H54 (cell line): ENCODE results near the gene PRR33.

Experiments
- DNase-seq: peaks from one replicate; pipeline ENCODE4 v3.0.0; 2011; ENCODE audit warnings: low spot score, mixed read lengths; ENCODE audit not compliant: insufficient read length
- FAIRE-seq: peaks from 3 replicates; lab custom pipeline; 2011; peaks lifted over from hg19 to GRCh38; lab: Jason Lieb, UNC
- POLR2A ChIP-seq: IDR thresholded peaks from 2 replicates; pipeline ENCODE4 v1.6.1; 2011; ENCODE audit warnings: low read depth, mild to moderate bottlenecking, low read length

The PRR33 gene

GRCh38 chr11:1838426-1839144 is 53.1 kb downstream of the PRR33 start, which contains the start of gene TNNI2:
Gene TNNI2, plus strand, starts transcription at chr11:1838981. Its CDS starts 716 bp downstream, at chr11:1839697.
- no peak for DNase-seq
- no peak for TF ChIP-seq POLR2A
- no peak for FAIRE-seq
